Measurements from ENCODE around the gene SURF6. TPM values are rescaled to one million over a fixed set of nuclear protein-coding genes. Genes with fewer than 3 reads are reported as not detected.

The SURF6 gene
- total RNA-seq, 4 donors from 2014 or later = 14.5 to 28.6 (median 22.0) TPM

- TF ChIP-seq POLR2A (IDR thresholded peaks at IDR 0.05) (no peak), CTCF (IDR thresholded peaks at IDR 0.05) (no peak)
- no peak for DNase-seq
- intact Hi-C loops (cut with DNase I) = no loop called here
- WGBS, 2 donors = 60 to 68% methylated on average over 2 of the region's 2 CpGs
- Histone ChIP-seq H3K4me3 (no peak overlapping the region), H3K4me1 (no peaks in the 10 kb centered on the region), H3K9me3 (no peaks in the 10 kb centered on the region), H3K36me3 (no peaks in the 10 kb centered on the region), H3K27me3 (no peaks in the 10 kb centered on the region), H3K27ac (no peak overlapping the region)
Measured at GRCh38 chr9:133315997-133316396, 20.0 kb downstream of the SURF6 start.

GRCh38 chr9:133309608-133310007 is 26.4 kb downstream of the SURF6 start:
- TF ChIP-seq POLR2A (IDR thresholded peaks at IDR 0.05) (no peak), CTCF (IDR thresholded peaks at IDR 0.05) (no peak)
- Histone ChIP-seq H3K27me3 (peaks cover 0 to 20% (median 0%) of the 10 kb centered on the region in 4 donors), H3K4me3 (no peak overlapping the region), H3K9me3 (no peaks in the 10 kb centered on the region), H3K4me1 (peaks cover 0 to 2% (median 0%) of the 10 kb centered on the region in 3 donors), H3K36me3 (no peaks in the 10 kb centered on the region), H3K27ac (no peak overlapping the region)
- intact Hi-C loops (cut with DNase I) = no loop called here
- WGBS, 2 donors = 70 to 79% methylated on average over 6 of the region's 6 CpGs
- DNase-seq = no peak

GRCh38 chr9:133307301-133307700 is 28.7 kb downstream of the SURF6 start:
- 81 to 84% methylated on average over 16 of the region's 16 CpGs for WGBS, 2 donors
- Histone ChIP-seq H3K27ac (no peak overlapping the region), H3K27me3 (peaks cover 0 to 32% (median 0%) of the 10 kb centered on the region in 4 donors), H3K36me3 (no peaks in the 10 kb centered on the region), H3K4me3 (no peak overlapping the region), H3K4me1 (peaks cover 0 to 9% (median 3%) of the 10 kb centered on the region in 3 donors), H3K9me3 (no peaks in the 10 kb centered on the region)
- TF ChIP-seq POLR2A (IDR thresholded peaks at IDR 0.05) (no peak), CTCF (IDR thresholded peaks at IDR 0.05) (no peak)
- intact Hi-C loops (cut with DNase I) = no loop called here
- DNase-seq = no peak

GRCh38 chr9:133306242-133307204 is 29.5 kb downstream of the SURF6 start:
- WGBS, 2 donors = 58 to 62% methylated on average over 19 to 25 of the region's 31 CpGs
- no peak overlapping the region for H3K4me3 ChIP-seq
- peaks cover 0 to 32% (median 0%) of the 10 kb centered on the region in 4 donors for H3K27me3 ChIP-seq
- no peaks in the 10 kb centered on the region for H3K36me3 ChIP-seq
- H3K4me1 ChIP-seq = peaks cover 0 to 9% (median 3%) of the 10 kb centered on the region in 3 donors
- TF ChIP-seq POLR2A (IDR thresholded peaks at IDR 0.05) (no peak), CTCF (IDR thresholded peaks at IDR 0.05) (no peak)
- no peak overlapping the region for H3K27ac ChIP-seq
- DNase-seq = no peak
- no peaks in the 10 kb centered on the region for H3K9me3 ChIP-seq
- intact Hi-C loops (cut with DNase I) = no loop called here

GRCh38 chr9:133305731-133306130 is 30.3 kb downstream of the SURF6 start:
- no peak for DNase-seq
- peaks cover 0 to 32% (median 0%) of the 10 kb centered on the region in 4 donors for H3K27me3 ChIP-seq
- intact Hi-C loops (cut with DNase I) = no loop called here
- no peak overlapping the region for H3K27ac ChIP-seq
- H3K36me3 ChIP-seq = no peaks in the 10 kb centered on the region
- no peak overlapping the region for H3K4me3 ChIP-seq
- no peaks in the 10 kb centered on the region for H3K9me3 ChIP-seq
- WGBS, 2 donors = 87 to 88% methylated on average over 9 to 12 of the region's 23 CpGs
- H3K4me1 ChIP-seq = peaks cover 0 to 9% (median 3%) of the 10 kb centered on the region in 3 donors
- no peak for TF ChIP-seq CTCF (IDR thresholded peaks at IDR 0.05)
- no peak for TF ChIP-seq POLR2A (IDR thresholded peaks at IDR 0.05)

Data from esophagus squamous epithelium (tissue), 5 donors.